K562 treated with DMSO at 1 percent for 48 hours (cell line): Measurements from ENCODE around the gene NUTM2A. TPM values are rescaled to one million over a fixed set of nuclear protein-coding genes. Genes with fewer than 3 reads are reported as not detected.

ENCODE experiments used
- total RNA-seq: library from RNA; unstranded; fragments of 300-600 nt; gene quantifications from 2 replicates; pipeline ENCODE4 v1.2.3, GENCODE V29; 2022; ENCODE audit warnings: low replicate concordance; ENCODE audit errors: extremely low read depth

NUTM2A gene
- total RNA-seq: not detected in 2 replicates

GRCh38 chr10:87225148-87225547 lies at the start of gene NUTM2A:
NUTM2A (plus strand) TSS chr10:87225448; CDS start chr10:87225831, 383 bp downstream.

Other genes starting within 250 kb of the NUTM2A start
- not detected in 2 replicates for gene FAM25A, start 205.2 kb upstream of the NUTM2A start, total RNA-seq
- 123 TPM in 1 of 2 replicates, not detected in the other for gene GLUD1, start 130.6 kb upstream of the NUTM2A start, total RNA-seq
- gene SHLD2, start 130.2 kb upstream of the NUTM2A start, total RNA-seq: not detected in 2 replicates
- gene NUTM2D, start 132.3 kb downstream of the NUTM2A start, total RNA-seq: not detected in 2 replicates